ENCODE results near the gene IGSF8.

IGSF8 gene

DNA sequence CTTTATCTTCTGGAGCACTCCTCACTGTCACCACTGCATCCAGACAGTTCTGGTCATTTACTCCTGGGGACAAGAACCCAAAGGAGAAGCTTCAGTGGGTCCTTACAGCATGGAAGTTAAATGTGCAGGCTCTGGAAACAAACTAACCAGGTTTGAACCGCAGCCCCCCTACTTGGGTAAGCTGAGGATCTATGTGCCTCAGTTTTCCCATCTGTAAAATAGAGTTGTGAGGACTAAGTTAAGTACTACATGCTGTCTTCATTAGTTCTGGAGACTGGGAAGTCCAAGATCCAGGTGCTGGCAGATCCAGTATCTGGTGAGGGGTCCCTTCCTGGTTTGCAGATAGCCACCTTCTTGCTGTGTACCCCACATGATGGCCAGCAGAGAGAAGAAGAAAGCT, 9.1 kb upstream of the IGSF8 start:
- no peaks in the 10 kb centered on the region for H3K4me1 ChIP-seq (ENCODE audit: control insufficient read depth, insufficient read depth, low read length)
- 0 out of 2 replicates have a peak, but pooled peaks have one; percentile 9 for TF ChIP-seq ZNF664 (tag by site-specific recombination; IDR thresholded peaks at IDR 0.05)
- no peak for TF ChIP-seq REPIN1 (tag by site-specific recombination; IDR thresholded peaks at IDR 0.05; ENCODE audit: low read depth)
- no peak overlapping the region for H3K4me3 ChIP-seq (ENCODE audit: low read depth, low read length)
- ChIA-PET POLR2A (no interaction called here), CTCF (interaction anchor here (0.7 to 3.1 kb wide), 5 partner anchors 28 to 184 kb away, joined by 4 to 15 read pairs (median 5); no protein-coding TSS in a partner anchor)
- no peak overlapping the region for H3K27ac ChIP-seq (ENCODE audit: extremely low read depth, low read depth, low read length)
- no peaks in the 10 kb centered on the region for H3K9me3 ChIP-seq (ENCODE audit: control insufficient read depth, insufficient read depth, low read depth, low read length)
- H3K36me3 ChIP-seq (ENCODE audit: control insufficient read depth in 2 of 2, insufficient read depth in 1 of 2, low read length in 2 of 2): no peaks in the 10 kb centered on the region

DNA sequence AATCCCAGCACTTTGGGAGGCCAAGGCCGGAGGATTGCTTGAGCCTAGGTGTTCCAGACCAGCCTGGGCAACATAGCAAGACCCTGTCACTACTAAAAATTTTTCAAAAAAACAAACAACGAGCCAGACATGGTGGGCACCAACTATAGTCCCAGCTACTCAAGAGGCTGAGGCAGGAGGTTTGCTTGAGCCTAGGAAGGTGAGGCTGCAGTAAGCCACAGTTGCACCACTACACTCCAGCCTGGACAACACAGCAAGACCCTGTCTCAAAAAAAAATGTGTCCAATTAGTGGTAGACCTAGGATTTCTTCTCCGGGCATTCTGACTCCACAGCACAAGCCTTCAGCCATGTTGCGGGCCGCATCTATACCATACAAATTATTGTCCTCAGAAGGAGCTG, 6.7 kb upstream of the IGSF8 start:
- H3K27ac ChIP-seq (ENCODE audit: extremely low read depth, low read depth, low read length): no peak overlapping the region
- no peaks in the 10 kb centered on the region; the same call in 1 of the 2 replicates for H3K4me1 ChIP-seq (ENCODE audit: control insufficient read depth, insufficient read depth, low read length)
- TF ChIP-seq ZNF121 (tag by site-specific recombination; IDR thresholded peaks at IDR 0.05) (peak; percentile 96), ZNF175 (tag by site-specific recombination; IDR thresholded peaks at IDR 0.05) (no peak), ZNF391 (tag by site-specific recombination; IDR thresholded peaks at IDR 0.05; ENCODE audit: borderline replicate concordance, low read depth) (no peak), ZNF501 (tag by site-specific recombination; IDR thresholded peaks at IDR 0.05) (no peak), ZBTB8A (tag by site-specific recombination; IDR thresholded peaks at IDR 0.05) (no peak), ZSCAN23 (tag by site-specific recombination; IDR thresholded peaks at IDR 0.05) (no peak), BCL11A (tag by site-specific recombination; IDR thresholded peaks at IDR 0.05; ENCODE audit: low read depth) (no peak), MYNN (tag by site-specific recombination; IDR thresholded peaks at IDR 0.05; ENCODE audit: borderline replicate concordance) (no peak)
- CTCF ChIA-PET: interaction anchor here (0.6 to 7.2 kb wide), 12 partner anchors 20 to 272 kb away, joined by 3 to 144 read pairs (median 6); partner anchors contain the start of gene CASQ1
- no peaks in the 10 kb centered on the region for H3K36me3 ChIP-seq (ENCODE audit: control insufficient read depth in 2 of 2, insufficient read depth in 1 of 2, low read length in 2 of 2)
- POLR2A ChIA-PET: interaction anchor here (0.5 to 0.6 kb wide), 2 partner anchors 12 to 40 kb away, joined by 3 to 4 read pairs; no protein-coding TSS in a partner anchor
- no peak overlapping the region for H3K4me3 ChIP-seq (ENCODE audit: low read depth, low read length)
- no peaks in the 10 kb centered on the region for H3K9me3 ChIP-seq (ENCODE audit: control insufficient read depth, insufficient read depth, low read depth, low read length)

DNA sequence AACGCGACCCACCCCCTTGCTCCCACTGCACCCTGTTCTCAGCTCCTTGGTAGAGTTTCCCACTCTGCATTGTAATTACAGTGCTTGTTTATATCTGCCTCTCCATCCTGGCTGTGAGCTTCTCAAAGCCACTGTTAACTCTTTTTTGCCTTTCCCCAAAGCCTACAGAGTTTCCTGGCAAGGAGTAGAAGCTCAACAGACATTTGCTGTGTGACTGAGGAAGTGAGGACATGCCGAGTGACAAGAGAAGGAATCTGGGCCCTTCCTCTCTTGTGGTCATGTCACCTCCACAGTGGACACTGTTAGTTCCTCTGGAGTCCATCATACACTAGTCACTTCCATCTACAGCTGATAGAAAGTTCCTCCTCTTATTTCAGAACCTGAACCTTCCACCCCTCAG, 6.1 kb upstream of the IGSF8 start:
- ChIA-PET POLR2A (no interaction called here), CTCF (interaction anchor here (0.5 to 7.2 kb wide), 14 partner anchors 10 to 272 kb away, joined by 3 to 144 read pairs (median 4); partner anchors contain the start of gene CASQ1)
- H3K27ac ChIP-seq (ENCODE audit: extremely low read depth, low read depth, low read length): no peak overlapping the region
- no peak overlapping the region for H3K4me3 ChIP-seq (ENCODE audit: low read depth, low read length)
- H3K9me3 ChIP-seq (ENCODE audit: control insufficient read depth, insufficient read depth, low read depth, low read length): no peaks in the 10 kb centered on the region
- H3K36me3 ChIP-seq (ENCODE audit: control insufficient read depth in 2 of 2, insufficient read depth in 1 of 2, low read length in 2 of 2): no peaks in the 10 kb centered on the region
- no peaks in the 10 kb centered on the region; the same call in 1 of the 2 replicates for H3K4me1 ChIP-seq (ENCODE audit: control insufficient read depth, insufficient read depth, low read length)
- no peak for TF ChIP-seq ZNF335 (tag by site-specific recombination; conservative IDR thresholded peaks at IDR 0.05)
- TF ChIP-seq ZNF571 (tag by site-specific recombination; IDR thresholded peaks at IDR 0.05): no peak
- TF ChIP-seq ZBTB21 (tag by site-specific recombination; IDR thresholded peaks at IDR 0.05): no peak
- no peak for TF ChIP-seq ZNF292 (tag by site-specific recombination; IDR thresholded peaks at IDR 0.05; ENCODE audit: borderline replicate concordance, low read depth)
- TF ChIP-seq ZNF146 (tag by site-specific recombination; IDR thresholded peaks at IDR 0.05): no peak
- TF ChIP-seq, protein P1, sequence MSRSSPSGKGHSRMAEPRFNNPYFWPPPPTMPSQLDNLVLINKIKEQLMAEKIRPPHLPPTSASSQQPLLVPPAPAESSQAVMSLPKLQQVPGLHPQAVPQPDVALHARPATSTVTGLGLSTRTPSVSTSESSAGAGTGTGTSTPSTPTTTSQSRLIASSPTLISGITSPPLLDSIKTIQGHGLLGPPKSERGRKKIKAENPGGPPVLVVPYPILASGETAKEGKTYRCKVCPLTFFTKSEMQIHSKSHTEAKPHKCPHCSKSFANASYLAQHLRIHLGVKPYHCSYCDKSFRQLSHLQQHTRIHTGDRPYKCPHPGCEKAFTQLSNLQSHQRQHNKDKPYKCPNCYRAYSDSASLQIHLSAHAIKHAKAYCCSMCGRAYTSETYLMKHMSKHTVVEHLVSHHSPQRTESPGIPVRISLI (tag by site-specific recombination; IDR thresholded peaks at IDR 0.05): no peak
- no peak for TF ChIP-seq KLF1 (tag by site-specific recombination; IDR thresholded peaks at IDR 0.05)
- TF ChIP-seq ZNF654 (tag by site-specific recombination; IDR thresholded peaks at IDR 0.05; ENCODE audit: low read depth): no peak
- TF ChIP-seq MYNN (tag by site-specific recombination; IDR thresholded peaks at IDR 0.05; ENCODE audit: borderline replicate concordance): no peak
- TF ChIP-seq SP7 (tag by site-specific recombination; IDR thresholded peaks at IDR 0.05): no peak
- no peak for TF ChIP-seq GLIS2 (tag by site-specific recombination; IDR thresholded peaks at IDR 0.05)
- TF ChIP-seq ZBTB1 (tag by site-specific recombination; IDR thresholded peaks at IDR 0.05): no peak
- no peak for TF ChIP-seq ZNF223 (tag by site-specific recombination; IDR thresholded peaks at IDR 0.05)
- TF ChIP-seq ZNF121 (tag by site-specific recombination; IDR thresholded peaks at IDR 0.05): no peak
- TF ChIP-seq, protein P2, sequence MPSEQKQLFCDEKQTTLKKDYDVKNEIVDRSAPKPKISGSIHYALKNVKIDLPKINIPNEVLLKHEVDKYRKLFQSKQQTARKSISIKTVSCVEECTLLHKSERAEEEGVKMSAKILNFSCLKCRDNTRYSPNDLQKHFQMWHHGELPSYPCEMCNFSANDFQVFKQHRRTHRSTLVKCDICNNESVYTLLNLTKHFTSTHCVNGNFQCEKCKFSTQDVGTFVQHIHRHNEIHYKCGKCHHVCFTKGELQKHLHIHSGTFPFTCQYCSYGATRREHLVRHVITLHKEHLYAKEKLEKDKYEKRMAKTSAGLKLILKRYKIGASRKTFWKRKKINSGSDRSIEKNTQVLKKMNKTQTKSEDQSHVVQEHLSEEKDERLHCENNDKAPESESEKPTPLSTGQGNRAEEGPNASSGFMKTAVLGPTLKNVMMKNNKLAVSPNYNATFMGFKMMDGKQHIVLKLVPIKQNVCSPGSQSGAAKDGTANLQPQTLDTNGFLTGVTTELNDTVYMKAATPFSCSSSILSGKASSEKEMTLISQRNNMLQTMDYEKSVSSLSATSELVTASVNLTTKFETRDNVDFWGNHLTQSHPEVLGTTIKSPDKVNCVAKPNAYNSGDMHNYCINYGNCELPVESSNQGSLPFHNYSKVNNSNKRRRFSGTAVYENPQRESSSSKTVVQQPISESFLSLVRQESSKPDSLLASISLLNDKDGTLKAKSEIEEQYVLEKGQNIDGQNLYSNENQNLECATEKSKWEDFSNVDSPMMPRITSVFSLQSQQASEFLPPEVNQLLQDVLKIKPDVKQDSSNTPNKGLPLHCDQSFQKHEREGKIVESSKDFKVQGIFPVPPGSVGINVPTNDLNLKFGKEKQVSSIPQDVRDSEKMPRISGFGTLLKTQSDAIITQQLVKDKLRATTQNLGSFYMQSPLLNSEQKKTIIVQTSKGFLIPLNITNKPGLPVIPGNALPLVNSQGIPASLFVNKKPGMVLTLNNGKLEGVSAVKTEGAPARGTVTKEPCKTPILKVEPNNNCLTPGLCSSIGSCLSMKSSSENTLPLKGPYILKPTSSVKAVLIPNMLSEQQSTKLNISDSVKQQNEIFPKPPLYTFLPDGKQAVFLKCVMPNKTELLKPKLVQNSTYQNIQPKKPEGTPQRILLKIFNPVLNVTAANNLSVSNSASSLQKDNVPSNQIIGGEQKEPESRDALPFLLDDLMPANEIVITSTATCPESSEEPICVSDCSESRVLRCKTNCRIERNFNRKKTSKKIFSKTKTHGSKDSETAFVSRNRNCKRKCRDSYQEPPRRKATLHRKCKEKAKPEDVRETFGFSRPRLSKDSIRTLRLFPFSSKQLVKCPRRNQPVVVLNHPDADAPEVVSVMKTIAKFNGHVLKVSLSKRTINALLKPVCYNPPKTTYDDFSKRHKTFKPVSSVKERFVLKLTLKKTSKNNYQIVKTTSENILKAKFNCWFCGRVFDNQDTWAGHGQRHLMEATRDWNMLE (tag by site-specific recombination; conservative IDR thresholded peaks at IDR 0.05; ENCODE audit: low read depth): no peak
- TF ChIP-seq, protein P3, sequence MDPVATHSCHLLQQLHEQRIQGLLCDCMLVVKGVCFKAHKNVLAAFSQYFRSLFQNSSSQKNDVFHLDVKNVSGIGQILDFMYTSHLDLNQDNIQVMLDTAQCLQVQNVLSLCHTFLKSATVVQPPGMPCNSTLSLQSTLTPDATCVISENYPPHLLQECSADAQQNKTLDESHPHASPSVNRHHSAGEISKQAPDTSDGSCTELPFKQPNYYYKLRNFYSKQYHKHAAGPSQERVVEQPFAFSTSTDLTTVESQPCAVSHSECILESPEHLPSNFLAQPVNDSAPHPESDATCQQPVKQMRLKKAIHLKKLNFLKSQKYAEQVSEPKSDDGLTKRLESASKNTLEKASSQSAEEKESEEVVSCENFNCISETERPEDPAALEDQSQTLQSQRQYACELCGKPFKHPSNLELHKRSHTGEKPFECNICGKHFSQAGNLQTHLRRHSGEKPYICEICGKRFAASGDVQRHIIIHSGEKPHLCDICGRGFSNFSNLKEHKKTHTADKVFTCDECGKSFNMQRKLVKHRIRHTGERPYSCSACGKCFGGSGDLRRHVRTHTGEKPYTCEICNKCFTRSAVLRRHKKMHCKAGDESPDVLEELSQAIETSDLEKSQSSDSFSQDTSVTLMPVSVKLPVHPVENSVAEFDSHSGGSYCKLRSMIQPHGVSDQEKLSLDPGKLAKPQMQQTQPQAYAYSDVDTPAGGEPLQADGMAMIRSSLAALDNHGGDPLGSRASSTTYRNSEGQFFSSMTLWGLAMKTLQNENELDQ (tag by site-specific recombination; IDR thresholded peaks at IDR 0.05; ENCODE audit: low read depth): no peak
